Measurements from ENCODE around the gene SPTLC2. TPM values are rescaled to one million over a fixed set of nuclear protein-coding genes. Genes with fewer than 3 reads are reported as not detected.

The SPTLC2 gene
- total and polyA plus RNA-seq, 7 donors: 2.4 to 9.0 (median 5.8) TPM

- intact Hi-C loops (cut with DNase I): no loop called here
- no peaks in the 10 kb centered on the region for H3K27me3 ChIP-seq (ENCODE audit: insufficient read depth in 3 of 3, low read length in 2 of 3)
- H3K4me1 ChIP-seq: no peaks in the 10 kb centered on the region
- no peaks in the 10 kb centered on the region for H3K36me3 ChIP-seq (ENCODE audit: insufficient read depth in 1 of 2, low read depth in 1 of 2)
- no peak overlapping the region for H3K27ac ChIP-seq
- 78 to 90% (median 87%) methylated on average over 2 of the region's 2 CpGs for WGBS, 3 donors
- H3K4me3 ChIP-seq: no peak overlapping the region
- no peaks in the 10 kb centered on the region for H3K9me3 ChIP-seq
- no peak for DNase-seq
- TF ChIP-seq CTCF (IDR thresholded peaks at IDR 0.05): no peak
- no peak for ATAC-seq
Measured at GRCh38 chr14:77648520-77649200, 32.2 kb upstream of the SPTLC2 start.

GRCh38 chr14:77647853-77648252 lies 31.4 kb upstream of the SPTLC2 start:
- WGBS, 3 donors: 87 to 91% (median 88%) methylated on average over 2 of the region's 2 CpGs
- intact Hi-C loops (cut with DNase I): no loop called here
- TF ChIP-seq CTCF (IDR thresholded peaks at IDR 0.05): no peak
- no peak for ATAC-seq
- Histone ChIP-seq H3K27me3 (ENCODE audit: insufficient read depth in 3 of 3, low read length in 2 of 3) (no peaks in the 10 kb centered on the region), H3K36me3 (ENCODE audit: insufficient read depth in 1 of 2, low read depth in 1 of 2) (no peaks in the 10 kb centered on the region), H3K9me3 (no peaks in the 10 kb centered on the region), H3K4me3 (no peak overlapping the region), H3K4me1 (no peaks in the 10 kb centered on the region), H3K27ac (no peak overlapping the region)
- DNase-seq: no peak

GRCh38 chr14:77646907-77647306 lies 30.5 kb upstream of the SPTLC2 start:
- H3K27ac ChIP-seq: no peak overlapping the region
- no peaks in the 10 kb centered on the region for H3K9me3 ChIP-seq
- intact Hi-C loops (cut with DNase I): no loop called here
- no peak for TF ChIP-seq CTCF (IDR thresholded peaks at IDR 0.05)
- DNase-seq (no peak), ATAC-seq (no peak)
- peaks cover 2% of the 10 kb centered on the region for H3K4me1 ChIP-seq
- H3K4me3 ChIP-seq: no peak overlapping the region
- peaks cover 0 to 6% (median 0%) of the 10 kb centered on the region in 3 donors for H3K27me3 ChIP-seq (ENCODE audit: insufficient read depth in 3 of 3, low read length in 2 of 3)
- whole genome bisulfite sequencing, 3 donors: 71 to 75% (median 72%) methylated on average over 4 of the region's 4 CpGs
- H3K36me3 ChIP-seq (ENCODE audit: insufficient read depth in 1 of 2, low read depth in 1 of 2): no peaks in the 10 kb centered on the region

GRCh38 chr14:77645520-77646230 lies 29.2 kb upstream of the SPTLC2 start:
- no peak overlapping the region for H3K4me3 ChIP-seq
- intact Hi-C loops (cut with DNase I): no loop called here
- no peaks in the 10 kb centered on the region for H3K36me3 ChIP-seq (ENCODE audit: insufficient read depth in 1 of 2, low read depth in 1 of 2)
- no peak for TF ChIP-seq CTCF (IDR thresholded peaks at IDR 0.05)
- 85 to 88% (median 86%) methylated on average over 15 of the region's 15 CpGs for WGBS, 3 donors
- H3K9me3 ChIP-seq: no peaks in the 10 kb centered on the region
- peaks cover 0 to 7% (median 0%) of the 10 kb centered on the region in 3 donors for H3K27me3 ChIP-seq (ENCODE audit: insufficient read depth in 3 of 3, low read length in 2 of 3)
- H3K4me1 ChIP-seq: peaks cover 6% of the 10 kb centered on the region
- no peak overlapping the region for H3K27ac ChIP-seq
- DNase-seq (no peak), ATAC-seq (no peak)

Data from psoas muscle (tissue), 8 donors.